ENCODE results near the gene FHIP1B. TPM values are rescaled to one million over a fixed set of nuclear protein-coding genes. Genes with fewer than 3 reads are reported as not detected.

Gene FHIP1B
- total and polyA plus RNA-seq, 10 donors: 14.9 to 77.6 (median 40.7) TPM

GRCh38 chr11:6237761-6238302, 3.4 kb upstream of the FHIP1B start:
- no peak for TF ChIP-seq POLR2A (IDR thresholded peaks at IDR 0.05)
- no peak for TF ChIP-seq POLR2AphosphoS5 (IDR thresholded peaks at IDR 0.05)
- no peak for TF ChIP-seq CTCF (IDR thresholded peaks at IDR 0.05 in 8 of 11, conservative IDR thresholded peaks at IDR 0.05 in 3 of 11)
- H3K4me1 ChIP-seq: peaks cover 6 to 25% (median 20%) of the 10 kb centered on the region in 6 donors
- intact Hi-C loops (cut with DNase I; ENCODE audit: low total_unique reads): no loop called here
- no peaks in the 10 kb centered on the region for H3K36me3 ChIP-seq
- 88 to 91% (median 90%) methylated on average over 5 of the region's 5 CpGs for WGBS, 5 donors
- H3K27me3 ChIP-seq (replicated peaks in 1 of 7): peaks cover 0 to 14% (median 0%) of the 10 kb centered on the region in 7 donors
- H3K9me3 ChIP-seq: no peaks in the 10 kb centered on the region
- no peak overlapping the region for H3K27ac ChIP-seq
- DNase-seq: no peak
- no peak overlapping the region for H3K4me3 ChIP-seq

GRCh38 chr11:6237266-6237665, 2.8 kb upstream of the FHIP1B start:
- no peak for DNase-seq
- no peaks in the 10 kb centered on the region for H3K9me3 ChIP-seq
- H3K4me3 ChIP-seq: no peak overlapping the region
- H3K27me3 ChIP-seq (replicated peaks in 1 of 7): peaks cover 0 to 14% (median 0%) of the 10 kb centered on the region in 7 donors
- no peaks in the 10 kb centered on the region for H3K36me3 ChIP-seq
- peaks cover 6 to 31% (median 26%) of the 10 kb centered on the region in 6 donors for H3K4me1 ChIP-seq
- 61 to 72% (median 66%) methylated on average over 4 of the region's 4 CpGs for WGBS, 5 donors
- no peak overlapping the region for H3K27ac ChIP-seq
- TF ChIP-seq POLR2AphosphoS5 (IDR thresholded peaks at IDR 0.05): no peak
- no peak for TF ChIP-seq CTCF (IDR thresholded peaks at IDR 0.05 in 8 of 11, conservative IDR thresholded peaks at IDR 0.05 in 3 of 11)
- no peak for TF ChIP-seq POLR2A (IDR thresholded peaks at IDR 0.05)
- intact Hi-C loops (cut with DNase I; ENCODE audit: low total_unique reads): no loop called here

- H3K4me3 ChIP-seq: peak overlapping the region; percentile 63 to 93 (median 70)
- no peaks in the 10 kb centered on the region for H3K36me3 ChIP-seq
- H3K27ac ChIP-seq: peak overlapping the region; percentile 69 to 94 (median 85)
- peaks cover 6 to 64% (median 45%) of the 10 kb centered on the region in 6 donors for H3K4me1 ChIP-seq
- no peak for TF ChIP-seq CTCF (IDR thresholded peaks at IDR 0.05 in 8 of 11, conservative IDR thresholded peaks at IDR 0.05 in 3 of 11)
- TF ChIP-seq POLR2A (IDR thresholded peaks at IDR 0.05): no peak
- TF ChIP-seq POLR2AphosphoS5 (IDR thresholded peaks at IDR 0.05): no peak
- H3K9me3 ChIP-seq: no peaks in the 10 kb centered on the region
- WGBS, 5 donors: 1 to 4% (median 2%) methylated on average over 10 of the region's 10 CpGs
- no peak for DNase-seq
- no peaks in the 10 kb centered on the region for H3K27me3 ChIP-seq (replicated peaks in 1 of 7)
- intact Hi-C loops (cut with DNase I; ENCODE audit: low total_unique reads): no loop called here
These were observed 451 bp downstream of the FHIP1B start for GRCh38 chr11:6233984-6234386.

- no peaks in the 10 kb centered on the region for H3K27me3 ChIP-seq (replicated peaks in 1 of 7)
- H3K36me3 ChIP-seq: no peaks in the 10 kb centered on the region
- H3K4me3 ChIP-seq: peak overlapping the region in 2 of 8 donors; percentile 73 to 93
- no peak for DNase-seq
- intact Hi-C loops (cut with DNase I; ENCODE audit: low total_unique reads): no loop called here
- H3K27ac ChIP-seq: no peak overlapping the region
- H3K4me1 ChIP-seq: peaks cover 6 to 75% (median 46%) of the 10 kb centered on the region in 6 donors
- TF ChIP-seq POLR2A (IDR thresholded peaks at IDR 0.05) (no peak), CTCF (IDR thresholded peaks at IDR 0.05 in 8 of 11, conservative IDR thresholded peaks at IDR 0.05 in 3 of 11) (no peak), POLR2AphosphoS5 (IDR thresholded peaks at IDR 0.05) (no peak)
- no peaks in the 10 kb centered on the region for H3K9me3 ChIP-seq
These were observed 1.5 kb downstream of the FHIP1B start for GRCh38 chr11:6232899-6233298.

Measured in spleen (tissue), 11 donors.